A549 (cell line): ENCODE data around the gene SEMA3B. TPM values are rescaled to one million over a fixed set of nuclear protein-coding genes. Genes with fewer than 3 reads are reported as not detected.

Source experiments
- ATAC-seq, 2 experiments: fragments of 200-7000 bp in 1 of 2; fragments of >200 bp in 1 of 2; cut with Nextera tagmentation in 1 of 2; cut with Tn5 transposase in 1 of 2; 3 replicates each; pipeline versions ENCODE4 v1.8.0 to v1.9.1; 2018 to 2020; ENCODE audit warnings: mild to moderate bottlenecking in 1 of 2, moderate library complexity in 1 of 2
- CTCF ChIA-PET: fragments of 300-600 bp; sonication (Branson Sonifier 250); formaldehyde crosslinking; extraction: SDS; loops from one replicate; lab custom pipeline; 2021; ENCODE audit warnings: antibody characterized with exemption, inconsistent platforms; lab: Yijun Ruan, JAX
- POLR2A ChIA-PET: fragments of 350-600 bp; formaldehyde crosslinking; extraction: SDS; loops from one replicate; lab custom pipeline; 2021; ENCODE audit warnings: antibody characterized with exemption, inconsistent platforms; lab: Yijun Ruan, JAX
- DNase-seq, 2 experiments: peaks; one replicate each; pipeline versions ENCODE4 v3.0.0 to v3.0.0-alpha.2; 2011 to 2016; ENCODE audit warnings: low read depth in 1 of 2, low spot score in 1 of 2
- FAIRE-seq: peaks from 2 replicates; lab custom pipeline; 2011; peaks lifted over from hg19 to GRCh38; lab: Jason Lieb, UNC
- H3K27ac ChIP-seq, 2 experiments: fragments of >200 bp; sonication (Bioruptor Twin); formaldehyde crosslinking; 3 replicates each; pipeline ENCODE4 v1.5.1; 2016 to 2017
- H3K4me1 ChIP-seq: fragments of >200 bp; sonication (Bioruptor Twin); formaldehyde crosslinking; 3 replicates; pipeline ENCODE4 v1.6.1; 2016
- H3K4me2 ChIP-seq: fragments of >200 bp; sonication (Bioruptor Twin); formaldehyde crosslinking; 3 replicates; pipeline ENCODE4 v1.6.1; 2016
- H3K4me3 ChIP-seq: fragments of >200 bp; sonication (Bioruptor Twin); formaldehyde crosslinking; 3 replicates; pipeline ENCODE4 v1.5.1; 2016
- H3K9me3 ChIP-seq: fragments of >200 bp; sonication (Bioruptor Twin); formaldehyde crosslinking; 3 replicates; pipeline ENCODE4 v1.6.1; 2016
- BHLHE40 ChIP-seq: IDR thresholded peaks from 2 replicates; pipeline ENCODE4 v1.6.1; 2012; ENCODE audit warnings: low read depth, low read length, inconsistent platforms
- CHD2 ChIP-seq: fragments of 150-350 bp; IDR thresholded peaks from 2 replicates; pipeline ENCODE4 v1.6.1; 2014; ENCODE audit warnings: low read length; ENCODE audit not compliant: partially characterized antibody
- EHF ChIP-seq: fragments of 250-450 bp; sonication (Bioruptor Pico); IDR thresholded peaks from 2 replicates; pipeline ENCODE4 v1.5.0; 2020; ENCODE audit warnings: mild to moderate bottlenecking
- ESRRA ChIP-seq: fragments of 150-350 bp; IDR thresholded peaks from 2 replicates; pipeline ENCODE4 v1.6.1; 2014; ENCODE audit warnings: mild to moderate bottlenecking, low read length, borderline replicate concordance
- FOSB ChIP-seq: fragments of 250-450 bp; sonication (Bioruptor Pico); IDR thresholded peaks from 2 replicates; pipeline ENCODE4 v1.5.0; 2020; ENCODE audit warnings: mild to moderate bottlenecking, moderate library complexity
- FOSL2 ChIP-seq, 2 experiments: fragments of 450-650 bp in 1 of 2; fragments of >200 bp in 1 of 2; sonication (Bioruptor Twin) in 1 of 2; formaldehyde crosslinking; IDR thresholded peaks; 2 replicates each; pipeline versions ENCODE4 v1.5.0 to v1.6.1; 2016 to 2020; ENCODE audit warnings: mild to moderate bottlenecking in 1 of 2, moderate library complexity in 1 of 2
- GATA3 ChIP-seq: IDR thresholded peaks from 2 replicates; pipeline ENCODE4 v1.6.1; 2012; ENCODE audit warnings: borderline replicate concordance
- HOXB13 ChIP-seq: fragments of 250-450 bp; sonication (Bioruptor Pico); IDR thresholded peaks from 2 replicates; pipeline ENCODE4 v1.5.0; 2020; ENCODE audit warnings: low read depth, mild to moderate bottlenecking, moderate library complexity
- HOXB5 ChIP-seq: fragments of 250-450 bp; sonication (Bioruptor Pico); IDR thresholded peaks from 2 replicates; pipeline ENCODE4 v1.5.0; 2020; ENCODE audit warnings: mild to moderate bottlenecking, moderate library complexity
- JUN ChIP-seq, 2 experiments: fragments of >200 bp; sonication (Bioruptor Twin); formaldehyde crosslinking; IDR thresholded peaks; 2 replicates in 1 of 2; 3 replicates in 1 of 2; pipeline ENCODE4 v1.6.1; 2016 to 2017
- KDM1A ChIP-seq: fragments of 200-600 bp; sonication (generic); IDR thresholded peaks from 2 replicates; pipeline ENCODE4 v1.6.1; 2016; ENCODE audit warnings: low read depth, mild to moderate bottlenecking
- POLR2A ChIP-seq: IDR thresholded peaks from 2 replicates; pipeline ENCODE4 v1.6.1; 2012; ENCODE audit warnings: mild to moderate bottlenecking, low read length
- RCOR1 ChIP-seq: fragments of 150-350 bp; IDR thresholded peaks from 2 replicates; pipeline ENCODE4 v1.6.1; 2014; ENCODE audit warnings: antibody characterized with exemption, low read length, low read depth
- RNF2 ChIP-seq: fragments of 200-600 bp; sonication (generic); IDR thresholded peaks from 2 replicates; pipeline ENCODE4 v1.6.1; 2016; ENCODE audit warnings: low read depth, mild to moderate bottlenecking, antibody characterized with exemption, moderate library complexity, borderline replicate concordance
- SMC3 ChIP-seq: fragments of >200 bp; sonication (Bioruptor Twin); formaldehyde crosslinking; IDR thresholded peaks from 3 replicates; pipeline ENCODE4 v1.6.1; 2018; ENCODE audit warnings: inconsistent platforms
- SREBF2 ChIP-seq: fragments of 450-650 bp; IDR thresholded peaks from 2 replicates; pipeline ENCODE4 v1.6.1; 2014; ENCODE audit warnings: mild to moderate bottlenecking, moderate library complexity
- WGBS: methylation state at CpG from one replicate; pipeline ENCODE4 v1.1.6; 2017; ENCODE audit errors: missing lambda C conversion rate; 5-methylcytosine and 5-hydroxymethylcytosine counted together
- polyA plus RNA-seq, 4 experiments: library from polyadenylated mRNA; depleted of rRNA in 3 of 4; stranded (reverse); fragments of >200 nt; fragmentation: RNase III in 1 of 4; extraction: RNeasy Plus Mini Kit Qiagen cat#74134 plus additional on column Dnase treatment in 1 of 4; gene quantifications; 2 replicates in 3 of 4; 3 replicates in 1 of 4; pipeline ENCODE4 v1.2.3, GENCODE V29; 2011 to 2017
- TF ChIP-seq, protein P1 (sequence below): fragments of >200 bp; sonication (Bioruptor Twin); formaldehyde crosslinking; IDR thresholded peaks from 3 replicates; pipeline ENCODE4 v1.5.1; 2016
- TF ChIP-seq, protein P2 (sequence below): IDR thresholded peaks from 2 replicates; pipeline ENCODE4 v1.6.1; 2012
- TF ChIP-seq, protein P3 (sequence below): IDR thresholded peaks from 2 replicates; pipeline ENCODE4 v1.6.1; 2012
- TF ChIP-seq, protein P4 (sequence below): fragments of >200 bp; sonication (Bioruptor Twin); formaldehyde crosslinking; IDR thresholded peaks from 3 replicates; pipeline ENCODE4 v1.6.1; 2016

The SEMA3B gene
- polyA plus RNA-seq, 2 of the 4 experiments (the other 2 are of a cell fraction): 6.5 to 7.4 TPM

DNA sequence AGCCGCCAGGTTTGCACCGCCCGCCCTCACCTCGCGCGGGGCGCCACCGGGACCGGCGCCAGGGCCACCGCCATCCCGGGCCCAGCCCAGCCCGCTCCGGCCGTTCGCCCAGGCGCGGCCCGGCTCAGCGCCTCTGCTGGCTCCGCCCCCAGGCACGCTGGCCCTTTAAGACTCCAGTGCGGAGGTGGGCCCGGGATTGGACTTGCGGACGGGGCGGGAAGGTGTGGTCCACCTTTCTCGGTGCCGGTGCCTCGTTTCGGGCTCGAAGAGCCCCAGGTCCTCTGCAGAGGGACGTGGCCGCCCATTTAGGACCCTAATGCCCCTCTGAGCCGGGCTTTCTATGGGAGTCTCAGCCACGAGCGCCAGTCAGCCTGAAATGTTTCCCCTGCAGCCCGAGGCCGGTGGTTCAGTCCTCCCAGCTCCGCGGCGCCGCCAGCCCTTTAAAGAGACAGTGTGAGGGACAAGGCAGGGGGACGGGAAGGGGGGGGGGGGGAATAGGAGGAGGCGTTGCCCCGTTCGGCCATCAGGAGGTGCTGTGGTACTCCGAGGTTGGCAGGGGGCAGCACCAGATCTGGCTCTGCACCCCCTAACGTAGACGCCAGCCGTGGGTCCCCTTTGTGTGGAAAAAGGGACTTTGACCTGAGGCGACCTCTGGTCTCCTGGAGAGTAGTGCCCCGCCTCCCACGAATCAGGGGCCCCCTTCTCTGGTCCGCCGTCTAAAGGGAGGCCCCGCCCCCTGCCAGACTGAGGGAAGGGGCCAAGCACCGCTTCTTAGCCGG, 52.6 kb downstream of the SEMA3B start:
- TF ChIP-seq, protein P1, sequence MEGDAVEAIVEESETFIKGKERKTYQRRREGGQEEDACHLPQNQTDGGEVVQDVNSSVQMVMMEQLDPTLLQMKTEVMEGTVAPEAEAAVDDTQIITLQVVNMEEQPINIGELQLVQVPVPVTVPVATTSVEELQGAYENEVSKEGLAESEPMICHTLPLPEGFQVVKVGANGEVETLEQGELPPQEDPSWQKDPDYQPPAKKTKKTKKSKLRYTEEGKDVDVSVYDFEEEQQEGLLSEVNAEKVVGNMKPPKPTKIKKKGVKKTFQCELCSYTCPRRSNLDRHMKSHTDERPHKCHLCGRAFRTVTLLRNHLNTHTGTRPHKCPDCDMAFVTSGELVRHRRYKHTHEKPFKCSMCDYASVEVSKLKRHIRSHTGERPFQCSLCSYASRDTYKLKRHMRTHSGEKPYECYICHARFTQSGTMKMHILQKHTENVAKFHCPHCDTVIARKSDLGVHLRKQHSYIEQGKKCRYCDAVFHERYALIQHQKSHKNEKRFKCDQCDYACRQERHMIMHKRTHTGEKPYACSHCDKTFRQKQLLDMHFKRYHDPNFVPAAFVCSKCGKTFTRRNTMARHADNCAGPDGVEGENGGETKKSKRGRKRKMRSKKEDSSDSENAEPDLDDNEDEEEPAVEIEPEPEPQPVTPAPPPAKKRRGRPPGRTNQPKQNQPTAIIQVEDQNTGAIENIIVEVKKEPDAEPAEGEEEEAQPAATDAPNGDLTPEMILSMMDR: peak; percentile 42; the same call in 2 of the 3 replicates
- TF ChIP-seq RNF2 (no peak), BHLHE40 (peak; percentile 44; the same call in 1 of the 2 replicates), GATA3 (peak; percentile 69), JUN (IDR thresholded peaks at IDR 0.05) (peak in 1 of 2 experiments; percentile 70; a peak in 2 of 5 replicates), ESRRA (no peak), POLR2A (peak; percentile 50), RCOR1 (no peak)
- TF ChIP-seq, protein P2, sequence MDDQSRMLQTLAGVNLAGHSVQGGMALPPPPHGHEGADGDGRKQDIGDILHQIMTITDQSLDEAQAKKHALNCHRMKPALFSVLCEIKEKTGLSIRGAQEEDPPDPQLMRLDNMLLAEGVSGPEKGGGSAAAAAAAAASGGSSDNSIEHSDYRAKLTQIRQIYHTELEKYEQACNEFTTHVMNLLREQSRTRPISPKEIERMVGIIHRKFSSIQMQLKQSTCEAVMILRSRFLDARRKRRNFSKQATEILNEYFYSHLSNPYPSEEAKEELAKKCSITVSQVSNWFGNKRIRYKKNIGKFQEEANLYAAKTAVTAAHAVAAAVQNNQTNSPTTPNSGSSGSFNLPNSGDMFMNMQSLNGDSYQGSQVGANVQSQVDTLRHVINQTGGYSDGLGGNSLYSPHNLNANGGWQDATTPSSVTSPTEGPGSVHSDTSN: no peak
- TF ChIP-seq, protein P3, sequence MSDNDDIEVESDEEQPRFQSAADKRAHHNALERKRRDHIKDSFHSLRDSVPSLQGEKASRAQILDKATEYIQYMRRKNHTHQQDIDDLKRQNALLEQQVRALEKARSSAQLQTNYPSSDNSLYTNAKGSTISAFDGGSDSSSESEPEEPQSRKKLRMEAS: peak; percentile 84
- TF ChIP-seq, protein P4, sequence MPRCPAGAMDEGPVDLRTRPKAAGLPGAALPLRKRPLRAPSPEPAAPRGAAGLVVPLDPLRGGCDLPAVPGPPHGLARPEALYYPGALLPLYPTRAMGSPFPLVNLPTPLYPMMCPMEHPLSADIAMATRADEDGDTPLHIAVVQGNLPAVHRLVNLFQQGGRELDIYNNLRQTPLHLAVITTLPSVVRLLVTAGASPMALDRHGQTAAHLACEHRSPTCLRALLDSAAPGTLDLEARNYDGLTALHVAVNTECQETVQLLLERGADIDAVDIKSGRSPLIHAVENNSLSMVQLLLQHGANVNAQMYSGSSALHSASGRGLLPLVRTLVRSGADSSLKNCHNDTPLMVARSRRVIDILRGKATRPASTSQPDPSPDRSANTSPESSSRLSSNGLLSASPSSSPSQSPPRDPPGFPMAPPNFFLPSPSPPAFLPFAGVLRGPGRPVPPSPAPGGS: 0 out of 3 replicates have a peak, but pooled peaks have one; percentile 49
- Histone ChIP-seq H3K4me3 (peak overlapping the region; percentile 65), H3K4me1 (peaks cover 30% of the 10 kb centered on the region), H3K27ac (peak overlapping the region; percentile 99 to 100), H3K9me3 (no peaks in the 10 kb centered on the region), H3K4me2 (peak overlapping the region; percentile 98)
- DNase-seq (peak; percentile 68 to 88), FAIRE-seq (no peak), ATAC-seq (peak; percentile 80 to 85)
- WGBS: 6% methylated on average over 3 of the region's 59 CpGs
- ChIA-PET POLR2A (no interaction called here), CTCF (interaction anchor here (0.5 to 5.1 kb wide), 15 partner anchors 8 to 270 kb away, joined by 3 to 56 read pairs (median 3); partner anchors contain the start of genes HYAL3 and NAA80)

DNA sequence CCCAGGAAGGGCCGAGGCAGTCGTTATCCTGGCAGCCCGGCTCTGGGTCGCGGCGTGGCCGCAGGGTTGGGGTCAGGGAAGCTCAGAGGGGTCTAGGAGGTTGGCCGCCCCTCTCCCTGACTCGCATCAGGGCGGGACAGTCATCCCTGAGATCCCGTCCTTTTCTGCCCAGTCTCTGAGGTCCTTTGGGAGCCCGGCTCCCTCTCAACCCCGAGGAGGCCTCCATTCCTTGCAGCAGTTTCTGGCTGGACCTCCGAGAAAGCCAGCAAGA, 53.1 kb downstream of the SEMA3B start:
- CTCF ChIA-PET: interaction anchor here (1.0 to 5.1 kb wide), 6 partner anchors 13 to 33 kb away, joined by 3 to 56 read pairs (median 4); partner anchors contain the start of genes HYAL3 and NAA80
- peak overlapping the region; percentile 65 for H3K4me3 ChIP-seq
- WGBS: 76% methylated on average over 7 of the region's 14 CpGs

DNA sequence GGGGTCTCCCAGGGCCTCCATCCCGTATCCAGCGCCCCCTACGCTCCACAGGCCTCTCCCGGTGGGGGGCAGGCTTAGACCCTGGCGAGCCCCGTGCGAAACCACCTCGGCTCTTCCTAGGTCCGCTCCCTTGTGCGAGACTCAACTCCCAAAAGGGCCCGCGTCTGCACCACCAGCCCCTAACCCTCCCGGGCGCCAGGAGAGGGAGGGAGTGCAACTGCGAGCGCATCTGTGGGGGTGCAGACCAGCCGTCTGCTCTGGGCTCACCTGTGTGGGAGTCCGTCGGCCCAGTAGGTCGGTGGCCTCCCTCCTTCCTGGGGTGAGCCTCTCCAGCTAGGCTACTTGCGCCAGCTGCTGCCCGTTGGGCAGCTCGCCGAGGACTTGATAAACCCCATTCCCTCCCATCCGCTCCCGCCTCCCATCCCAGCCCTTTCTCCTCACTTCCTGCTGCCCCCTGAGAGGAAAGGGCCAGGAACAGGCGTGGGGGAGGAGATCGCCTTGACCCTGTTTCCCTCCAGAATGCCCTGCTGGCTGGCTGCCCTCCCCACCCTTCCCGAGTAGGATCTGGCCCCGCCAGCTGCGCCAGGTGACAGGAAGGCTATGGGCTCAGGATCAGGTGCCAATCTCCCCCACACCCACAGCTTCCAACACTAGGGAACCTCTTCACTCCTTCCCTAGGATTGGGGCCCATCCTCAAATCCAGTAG, 53.6 kb downstream of the SEMA3B start, which contains the start of gene HYAL2:
TSS of gene HYAL2 (minus strand) at position 360 of the 706 bp plus-strand sequence. CDS start 2,256 bp downstream, outside the sequence.
- CTCF ChIA-PET: interaction anchor here (1.1 to 5.1 kb wide), 5 partner anchors 12 to 96 kb away, joined by 3 to 56 read pairs (median 12); partner anchors contain the start of genes HYAL3 and NAA80
- peak within 1 kb of the TSS; percentile 99 to 100 for H3K27ac ChIP-seq
- peak within 1 kb of the TSS; percentile 65 for H3K4me3 ChIP-seq
- ATAC-seq (no peak), FAIRE-seq (no peak), DNase-seq (no peak)
- POLR2A ChIA-PET: no interaction called here
- peaks cover 27% of the 10 kb centered on the region for H3K4me1 ChIP-seq
- H3K4me2 ChIP-seq: peak within 1 kb of the TSS; percentile 98
- 93% methylated on average over 18 of the region's 31 CpGs for WGBS
- TF ChIP-seq KDM1A: no peak
- TF ChIP-seq EHF (CRISPR knock-in tag): no peak
- TF ChIP-seq HOXB5 (CRISPR knock-in tag): no peak
- TF ChIP-seq POLR2A: no peak
- no peak for TF ChIP-seq CHD2
- no peaks in the 10 kb centered on the region for H3K9me3 ChIP-seq

More for the DNA sequence above, 53.1 kb downstream of the SEMA3B start:
- no peak for TF ChIP-seq FOSL2 (IDR thresholded peaks at IDR 0.05)
- no peak for TF ChIP-seq FOSL2 (CRISPR knock-in tag; IDR thresholded peaks at IDR 0.05)
- TF ChIP-seq SREBF2: no peak
- TF ChIP-seq FOSB (CRISPR knock-in tag): no peak
- TF ChIP-seq, protein P2: no peak
- no peak for TF ChIP-seq HOXB13 (CRISPR knock-in tag)
- TF ChIP-seq SMC3: no peak
- DNase-seq: no peak
- Histone ChIP-seq H3K4me1 (peaks cover 30% of the 10 kb centered on the region), H3K9me3 (no peaks in the 10 kb centered on the region), H3K4me2 (peak overlapping the region; percentile 98), H3K27ac (peak overlapping the region; percentile 99 to 100; a peak in 5 of 6 replicates)
- no peak for FAIRE-seq
- ATAC-seq: no peak
- POLR2A ChIA-PET: no interaction called here
